Stimulated activated CD8-positive, alpha-beta memory T cell treated with anti-CD3 and anti-CD28 coated beads, Interleukin-4, amount 100 ng/mL, for 48 hours (primary cell): ENCODE data around the gene MTM1.
A peak's percentile ranks its signal among the peaks of the same experiment; 100 is the strongest.

Experiments used
- DNase-seq: peaks from one replicate; pipeline ENCODE4 v3.0.0-alpha.2; 2020

MTM1 gene

DNA sequence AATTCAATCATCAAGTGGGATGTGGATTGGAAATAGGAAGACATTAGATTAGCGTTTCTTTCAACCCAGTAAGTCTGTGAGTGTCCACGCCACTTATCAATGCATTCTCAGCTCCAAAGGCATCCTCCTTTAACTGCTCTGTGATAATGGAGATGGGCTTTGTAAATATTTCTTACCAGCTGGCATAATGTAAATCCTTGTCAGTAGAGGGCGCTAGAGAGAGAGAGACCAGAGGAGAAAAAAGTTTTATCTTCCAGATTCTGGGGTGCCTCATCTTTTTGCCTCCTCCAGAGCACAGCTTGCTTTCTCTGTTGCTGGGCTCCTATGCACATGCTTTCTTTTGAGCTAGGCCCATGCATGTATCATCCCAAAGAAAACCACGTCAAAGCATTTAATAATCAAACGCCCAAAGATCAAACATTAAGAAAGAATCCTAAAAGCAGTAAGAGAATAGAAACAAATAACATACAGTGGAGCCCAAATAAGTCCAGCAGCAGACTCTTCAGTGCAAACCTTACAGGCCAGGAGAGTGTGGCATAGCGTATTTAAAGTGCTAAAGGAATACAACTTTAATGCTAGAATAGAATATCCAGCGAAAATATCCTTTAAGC, 115.2 kb downstream of the MTM1 start:
- DNase-seq = no peak

DNA sequence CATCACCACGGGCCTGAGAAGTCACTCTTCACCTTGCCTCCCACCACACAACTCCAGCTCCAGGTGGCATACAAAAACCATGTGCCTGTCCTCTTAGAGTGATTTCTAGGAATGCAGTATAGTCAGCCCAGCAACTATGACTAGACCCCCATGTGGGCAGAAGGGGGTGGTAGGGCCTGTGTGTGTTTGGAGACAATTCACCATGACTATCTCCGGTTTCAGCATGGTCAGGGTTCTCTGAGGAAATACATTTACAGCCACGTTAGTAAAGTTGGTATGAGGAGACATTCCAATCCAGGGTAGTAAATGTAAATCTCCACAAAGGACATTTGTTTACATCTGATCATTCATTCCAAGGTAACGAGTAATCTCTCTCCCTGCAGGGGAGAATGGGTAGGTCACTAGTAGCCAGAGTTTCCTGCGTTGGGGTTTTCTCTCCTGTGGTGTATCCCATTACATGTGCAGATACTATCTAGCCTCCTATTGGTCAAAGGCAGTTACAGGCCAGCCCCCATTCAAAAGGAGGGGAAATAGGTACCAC, 120.6 kb downstream of the MTM1 start:
- no peak for DNase-seq

DNA sequence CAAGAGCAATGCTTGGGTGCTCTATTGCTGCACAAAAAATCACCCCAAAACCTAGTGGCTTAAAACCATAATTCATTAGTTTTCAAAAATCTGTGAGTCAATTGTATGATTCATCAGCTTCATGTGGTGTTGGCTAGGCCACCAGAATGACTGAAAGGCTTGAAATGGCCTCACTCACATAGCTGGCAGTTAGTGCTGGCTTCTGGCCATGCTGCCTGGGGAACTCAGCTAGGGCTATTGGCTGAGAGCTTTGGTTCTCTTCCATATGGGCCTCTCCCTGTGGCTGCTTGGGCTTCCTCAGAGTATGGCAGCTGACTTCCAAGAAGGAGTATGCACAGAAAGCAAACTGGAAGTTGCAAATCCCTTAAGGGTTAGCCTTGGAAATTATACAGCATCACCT, 121.7 kb downstream of the MTM1 start:
- no peak for DNase-seq

DNA sequence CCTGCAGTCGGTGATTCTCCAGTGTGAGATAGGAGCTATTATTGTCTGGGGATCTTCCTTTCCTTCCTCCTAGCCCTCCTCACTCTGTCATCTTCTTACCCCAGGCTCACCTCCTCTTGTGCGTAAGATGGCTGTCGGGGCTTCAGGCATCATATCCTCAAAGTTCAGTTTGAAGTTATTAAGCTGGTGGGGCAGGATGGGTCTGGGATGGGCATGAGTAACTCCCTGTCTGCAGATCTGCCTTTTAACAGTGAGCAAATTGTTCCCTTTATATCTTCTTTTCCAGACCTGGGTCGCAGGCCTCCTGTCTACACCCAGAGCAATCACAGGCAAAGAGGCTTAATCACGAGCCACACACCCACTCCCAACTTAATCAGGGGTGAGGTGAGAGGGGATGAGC, 123.9 kb downstream of the MTM1 start:
- DNase-seq = no peak

DNA sequence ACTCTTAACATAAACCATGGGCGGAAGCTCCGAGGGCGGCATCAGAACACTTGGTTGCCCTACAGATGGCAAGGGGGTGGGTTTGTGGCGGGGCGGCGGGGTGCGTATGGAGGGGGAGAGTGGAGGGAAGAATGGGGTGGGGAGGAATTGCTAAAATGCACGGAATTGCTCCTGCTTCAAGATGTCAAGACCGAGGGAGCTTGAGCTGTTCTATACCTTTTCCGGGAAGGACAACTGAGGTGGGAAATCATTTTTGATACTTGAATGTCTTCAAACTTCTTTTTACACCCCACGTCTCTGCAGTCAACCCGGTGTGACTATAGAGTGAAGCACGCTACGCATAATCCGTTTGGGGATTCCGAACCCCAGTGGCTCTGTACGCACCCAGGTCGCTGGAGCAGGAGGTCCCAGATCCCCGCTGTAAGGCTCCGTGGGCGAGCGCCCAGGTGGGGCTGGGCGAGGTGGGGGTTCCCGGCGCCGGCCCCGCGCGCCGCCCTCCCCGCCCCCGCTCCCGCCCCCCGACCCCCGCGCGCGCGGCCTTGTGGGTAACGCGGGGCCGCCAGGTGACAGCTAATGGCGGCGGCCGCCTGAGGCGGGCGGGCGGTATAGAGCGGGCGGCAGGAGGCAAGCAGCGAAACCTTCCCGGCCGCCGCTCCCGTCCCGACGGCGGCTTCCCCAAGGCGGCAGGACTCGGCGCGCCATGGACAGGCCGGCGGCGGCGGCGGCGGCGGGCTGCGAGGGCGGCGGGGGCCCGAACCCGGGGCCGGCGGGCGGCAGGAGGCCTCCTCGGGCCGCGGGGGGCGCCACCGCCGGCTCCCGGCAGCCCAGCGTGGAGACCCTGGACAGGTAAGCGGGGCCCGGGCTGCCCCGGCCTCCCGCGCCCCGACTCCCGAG, 124.7 kb downstream of the MTM1 start, which contains the start of gene MTMR1:
Gene MTMR1, plus strand, starts transcription at position 566 of the 894 bp plus-strand sequence. Its CDS starts 135 bp downstream, at position 701.
- DNase-seq = peak; percentile 59

DNA sequence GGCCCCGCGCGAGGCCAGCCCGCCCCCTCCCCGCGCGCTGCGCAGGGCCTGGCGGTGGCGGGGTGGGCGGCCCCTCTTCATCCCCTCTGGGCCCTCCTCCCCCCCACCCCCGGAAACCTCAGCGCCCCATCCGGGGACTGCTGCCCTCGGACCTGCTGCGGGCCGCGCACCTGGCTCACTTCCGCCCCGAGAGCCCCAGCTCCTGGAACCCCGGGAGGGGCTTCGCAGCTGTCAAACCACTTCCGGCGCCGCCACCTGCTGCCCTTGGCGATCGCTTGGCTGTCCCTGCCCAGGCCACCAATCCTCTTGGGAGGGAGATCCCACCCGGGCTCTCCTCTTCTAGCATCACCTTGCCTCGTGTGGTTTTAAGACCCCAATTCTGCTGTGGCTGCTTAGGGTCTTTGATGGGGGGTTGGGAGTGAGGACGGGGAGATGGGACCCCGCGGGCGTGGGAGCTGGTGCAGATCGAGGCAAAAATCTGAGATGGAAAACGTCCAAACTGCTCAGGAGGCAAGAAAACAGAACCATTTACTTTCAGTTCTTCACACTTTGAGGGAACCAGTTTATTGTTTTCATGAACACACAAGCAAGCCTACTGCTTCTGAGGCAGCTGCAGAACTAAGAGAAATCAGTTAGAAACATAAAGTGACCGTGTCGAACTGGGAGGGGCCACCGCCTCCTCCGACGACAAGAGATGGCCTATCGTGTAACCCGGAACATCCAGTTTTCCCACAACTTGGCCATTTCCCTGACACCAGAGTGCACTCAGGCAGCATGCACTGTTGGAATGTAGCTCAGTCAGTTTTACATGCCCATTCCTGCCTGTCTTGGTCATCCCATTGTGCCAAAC, 125.5 kb downstream of the MTM1 start:
- peak; percentile 79 for DNase-seq

DNA sequence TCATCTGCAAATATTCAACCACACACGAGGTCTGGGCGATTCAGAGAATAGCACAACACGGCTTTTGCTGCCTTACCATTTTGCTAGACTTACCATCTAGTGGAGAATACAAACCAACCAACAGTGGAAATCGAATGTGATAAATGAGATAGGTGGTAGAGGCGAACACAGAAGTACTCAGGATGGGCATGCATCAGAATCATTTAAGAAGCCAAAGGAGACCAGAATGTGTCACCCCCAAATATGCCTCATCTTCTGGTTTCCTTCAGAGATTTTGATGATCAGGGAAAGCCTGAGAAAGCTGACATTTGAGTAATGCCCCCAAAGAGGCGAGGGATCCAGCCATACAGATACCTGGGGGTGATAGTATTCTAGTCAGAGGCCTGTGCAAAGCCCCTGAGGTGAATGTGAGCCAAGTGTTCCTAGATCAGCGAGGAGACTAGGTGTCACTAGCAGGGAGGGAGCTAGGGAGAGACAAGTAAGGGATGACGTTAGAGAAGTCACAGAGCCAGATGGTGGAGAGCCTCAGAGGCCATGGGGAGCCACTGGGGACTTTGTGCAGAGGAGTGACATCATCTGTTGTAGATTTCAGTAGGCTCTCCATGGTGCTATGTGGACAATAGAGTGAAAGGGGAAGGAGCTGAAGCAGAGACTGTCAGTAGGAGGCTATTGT, 126.5 kb downstream of the MTM1 start:
- DNase-seq = peak; percentile 54

DNA sequence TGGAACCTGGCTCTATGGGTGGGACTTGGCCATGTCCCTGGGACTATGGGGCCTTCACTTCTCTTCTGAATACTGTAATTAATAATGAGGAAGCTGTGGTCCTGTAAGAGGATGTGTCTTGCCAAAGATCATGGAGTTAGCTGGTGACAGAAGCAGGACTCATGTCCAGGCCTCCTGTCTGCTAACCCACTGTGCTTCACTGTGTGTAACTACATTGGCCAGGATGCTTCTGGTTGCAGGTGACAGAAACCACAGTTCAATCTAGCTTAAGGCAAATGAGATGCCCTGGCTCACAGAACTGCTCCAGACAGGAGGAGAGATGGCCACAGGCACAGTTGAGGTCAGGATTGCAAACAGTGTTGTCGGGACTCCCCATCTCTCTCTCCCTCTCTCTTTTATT, 127.9 kb downstream of the MTM1 start:
- DNase-seq = no peak

DNA sequence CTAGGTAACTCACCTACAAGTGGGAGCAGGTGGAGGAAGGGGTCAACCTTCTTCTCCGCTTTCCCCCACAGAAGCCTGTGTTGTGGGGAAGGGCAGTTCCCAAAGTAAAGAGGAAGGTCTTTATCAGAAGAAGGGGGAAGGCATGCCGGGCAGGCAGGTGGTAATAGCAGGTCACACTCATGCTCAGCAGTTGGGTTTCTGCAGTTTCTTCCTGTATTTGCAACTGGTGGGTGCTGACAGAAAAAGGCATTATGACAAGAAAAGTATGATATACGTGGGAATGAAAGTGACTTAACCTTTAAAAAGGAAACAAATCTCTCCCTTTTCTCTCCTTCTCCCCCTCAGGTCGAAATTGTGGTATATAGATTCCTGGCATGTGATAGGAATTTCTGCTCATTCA, 128.4 kb downstream of the MTM1 start:
- no peak for DNase-seq

DNA sequence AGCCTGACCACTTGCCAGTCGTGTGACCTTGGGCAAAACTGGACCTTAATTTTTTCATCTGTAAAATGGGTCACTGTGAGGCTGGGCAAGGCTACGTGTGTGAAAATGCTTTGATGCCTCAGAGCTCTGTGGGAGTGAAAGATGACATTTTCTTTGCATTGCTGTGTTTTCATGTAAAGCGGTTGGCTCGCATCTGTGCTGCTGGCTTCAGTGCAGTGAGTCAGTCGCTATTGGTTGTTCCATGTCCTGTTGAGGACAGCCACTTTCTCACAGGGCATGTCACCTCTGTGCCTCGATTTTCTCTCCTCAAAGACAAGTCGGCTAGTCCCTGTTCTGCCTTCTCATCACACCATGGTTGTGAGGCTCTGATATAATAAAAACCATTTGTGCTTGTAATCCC, 129.2 kb downstream of the MTM1 start:
- DNase-seq = no peak

DNA sequence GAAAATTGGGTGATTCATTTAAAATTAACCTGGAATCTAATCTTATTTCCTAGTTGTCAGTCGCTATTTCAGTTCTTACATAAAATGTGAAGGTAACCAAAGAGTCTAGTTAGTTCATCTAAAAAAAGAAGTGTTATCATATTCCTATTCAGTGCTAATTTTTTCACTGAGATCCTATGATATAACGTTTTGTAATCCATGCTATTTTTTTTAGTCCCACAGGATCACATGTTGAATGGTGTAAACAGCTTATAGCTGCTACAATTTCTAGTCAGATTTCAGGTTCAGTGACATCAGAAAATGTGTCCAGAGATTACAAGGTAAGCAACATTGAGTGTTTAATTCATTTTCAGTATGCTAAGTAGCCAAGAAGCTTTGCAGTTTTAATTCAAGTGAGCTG, 130.6 kb downstream of the MTM1 start:
- DNase-seq = no peak

DNA sequence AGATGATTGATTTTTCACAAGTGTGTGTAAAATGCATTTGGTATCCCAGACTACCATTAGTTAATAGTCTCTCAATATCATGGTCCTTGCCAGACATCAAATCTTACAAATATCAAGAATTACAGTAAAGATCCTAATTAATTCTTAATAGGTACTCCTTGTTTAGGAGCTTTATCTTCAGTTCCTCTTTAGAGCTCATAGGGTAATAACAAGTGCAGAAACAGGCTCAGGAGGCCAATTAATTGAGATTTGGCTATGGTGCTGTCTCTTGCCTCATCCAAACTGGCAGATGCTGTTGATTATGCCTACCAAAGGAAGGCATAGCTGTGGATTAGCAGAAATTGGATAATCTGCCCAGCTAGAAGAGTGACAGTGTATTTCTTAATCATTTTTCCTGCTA, 131.7 kb downstream of the MTM1 start:
- no peak for DNase-seq

DNA sequence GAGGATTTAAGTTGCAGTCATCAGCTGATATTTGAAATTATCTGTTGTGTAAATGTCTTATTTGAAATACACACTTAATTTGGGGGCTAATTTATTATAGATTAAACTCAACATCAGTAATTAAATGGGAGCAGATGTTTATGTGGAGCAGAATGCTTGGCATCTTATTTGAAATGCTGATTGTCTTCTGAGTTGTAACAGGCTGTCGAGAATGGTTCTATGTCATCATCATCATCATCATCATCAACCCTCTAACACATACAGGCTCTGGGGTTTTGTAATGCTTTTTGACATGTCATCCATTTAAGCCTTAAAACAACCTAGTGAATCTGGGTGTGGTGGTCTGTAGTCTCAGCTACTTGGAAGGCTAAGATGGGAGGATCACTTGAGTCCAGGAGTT, 133.0 kb downstream of the MTM1 start:
- DNase-seq = no peak

DNA sequence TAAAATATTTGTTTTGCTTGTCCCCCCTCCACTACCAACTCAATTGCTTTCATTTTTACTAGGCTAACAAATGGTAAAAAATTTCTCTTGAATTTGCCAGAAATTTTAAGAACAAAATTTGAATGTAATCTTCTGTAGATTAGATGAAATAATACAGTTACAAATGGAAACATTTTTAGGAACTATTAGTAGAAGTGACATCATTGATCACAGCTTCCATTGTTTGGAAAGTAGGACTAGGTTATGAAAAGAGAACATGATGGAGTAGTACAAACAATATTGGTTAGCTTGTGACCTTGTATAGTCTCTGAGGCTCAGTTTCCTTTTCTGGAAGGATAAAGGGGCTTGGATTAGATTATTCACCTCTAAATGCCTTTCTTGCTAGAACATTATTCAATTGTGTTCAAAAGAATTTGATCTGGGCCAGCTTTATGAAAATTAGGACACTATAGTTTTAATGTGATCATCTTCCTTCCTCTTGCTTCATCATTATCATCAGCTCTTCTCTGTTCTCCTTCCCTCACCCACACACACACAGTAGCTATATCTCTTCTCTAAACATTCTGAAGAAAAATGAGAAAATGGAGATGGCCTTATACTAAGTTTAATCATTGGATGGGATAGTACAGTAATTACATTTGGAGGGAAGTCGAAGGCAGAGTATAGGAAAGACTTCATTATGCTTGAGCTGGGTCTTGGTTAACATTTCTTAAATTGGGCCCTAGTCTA, 134.7 kb downstream of the MTM1 start:
- DNase-seq = no peak

DNA sequence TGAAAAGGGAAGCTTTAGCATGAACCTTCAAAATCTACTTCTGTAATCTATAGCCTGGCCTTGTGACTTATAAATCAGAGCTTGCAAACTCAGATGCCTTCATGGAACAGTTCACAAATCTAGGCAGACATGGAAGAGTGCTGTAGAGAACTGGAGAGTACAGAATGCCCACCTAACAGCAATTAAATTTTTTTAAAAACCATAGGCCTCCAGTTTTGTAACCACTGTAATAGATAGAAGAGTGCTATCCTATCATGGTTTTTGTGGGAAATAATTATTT, 135.2 kb downstream of the MTM1 start:
- DNase-seq = no peak

DNA sequence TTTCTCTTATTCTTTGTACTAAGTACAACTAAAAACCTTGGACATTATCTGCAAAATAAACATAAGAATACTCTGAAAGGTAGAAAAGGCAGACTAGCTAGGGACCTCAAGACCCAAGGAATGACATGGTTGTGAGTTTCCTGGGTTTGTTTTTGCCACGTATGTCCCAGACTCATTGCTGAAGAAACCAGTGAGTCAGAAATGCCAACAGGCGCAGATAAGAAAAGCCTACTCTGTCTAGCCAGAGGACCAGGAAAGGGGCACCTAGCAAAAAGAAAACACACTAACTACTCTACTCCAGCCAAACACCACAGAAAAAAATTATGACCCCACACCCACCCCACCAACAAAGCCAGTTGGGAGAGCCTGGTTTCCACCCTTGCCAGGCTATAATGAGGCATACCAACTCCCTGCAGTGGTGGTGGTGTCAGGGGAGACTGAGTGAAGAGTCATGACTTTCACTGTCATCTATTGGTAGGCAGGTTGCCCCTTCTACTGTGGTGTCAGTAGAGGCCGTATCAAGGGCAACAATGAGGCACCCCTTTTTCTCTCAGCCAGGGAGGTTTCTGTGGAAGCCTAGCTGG, 135.7 kb downstream of the MTM1 start:
- DNase-seq = peak; percentile 45

DNA sequence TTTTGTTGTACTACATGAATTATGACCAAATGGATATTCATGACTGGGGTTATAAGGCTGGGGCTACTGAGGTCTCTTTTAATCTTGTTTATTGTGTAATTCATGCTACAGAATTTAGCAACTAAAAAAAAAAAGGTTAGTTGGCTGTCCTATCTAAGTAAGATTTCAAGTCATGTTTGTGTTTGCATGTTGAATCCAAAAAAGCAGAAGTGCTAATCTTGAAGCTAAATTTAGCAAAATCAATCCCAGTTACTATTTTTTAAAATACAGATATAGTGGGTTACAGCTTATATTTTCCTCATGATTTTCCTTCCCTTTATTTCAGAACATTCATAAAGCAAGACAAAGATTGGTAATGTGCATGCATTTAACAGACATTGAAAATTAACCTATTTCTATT, 144.2 kb downstream of the MTM1 start:
- DNase-seq = no peak

DNA sequence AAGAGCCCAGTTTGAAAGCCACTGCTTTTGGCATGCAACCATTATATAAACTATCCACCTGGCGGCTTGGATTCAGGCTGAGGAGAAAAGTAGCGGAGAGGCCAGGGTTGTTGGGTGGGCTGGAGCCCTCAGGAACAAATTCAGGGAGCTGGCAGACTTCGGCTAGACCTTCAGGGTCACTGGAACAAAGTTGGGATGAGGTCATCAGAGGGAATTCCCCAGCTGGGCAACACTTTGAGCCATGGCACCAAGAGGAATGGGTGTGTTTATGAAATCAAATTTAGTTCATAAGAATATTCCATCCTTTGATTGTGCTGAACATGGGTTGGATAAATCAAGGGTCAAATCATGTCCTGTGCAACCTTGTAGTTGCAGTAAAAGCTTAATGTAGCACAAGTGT, 146.8 kb downstream of the MTM1 start:
- no peak for DNase-seq

DNA sequence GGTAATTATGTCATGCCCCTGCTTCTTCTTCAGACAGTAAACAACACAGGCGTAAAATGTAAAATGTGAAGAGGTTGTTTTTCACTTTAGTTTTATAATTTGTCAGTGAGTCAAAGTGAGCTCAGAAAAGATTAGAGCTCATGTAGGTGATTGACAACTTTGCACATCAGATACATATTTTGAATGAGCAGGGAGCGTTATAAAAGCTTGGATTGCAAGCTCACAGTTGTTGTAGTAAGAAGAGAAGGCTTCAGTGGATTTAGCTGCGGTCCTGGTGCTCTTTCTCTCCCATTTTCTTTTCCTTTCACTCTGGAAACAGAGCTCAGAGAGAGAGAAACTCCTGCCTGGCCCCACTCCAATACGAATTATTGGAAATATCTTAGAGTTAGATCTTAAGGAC, 151.2 kb downstream of the MTM1 start:
- no peak for DNase-seq
